Measurements from ENCODE around the gene DYNLT2B.

DNA sequence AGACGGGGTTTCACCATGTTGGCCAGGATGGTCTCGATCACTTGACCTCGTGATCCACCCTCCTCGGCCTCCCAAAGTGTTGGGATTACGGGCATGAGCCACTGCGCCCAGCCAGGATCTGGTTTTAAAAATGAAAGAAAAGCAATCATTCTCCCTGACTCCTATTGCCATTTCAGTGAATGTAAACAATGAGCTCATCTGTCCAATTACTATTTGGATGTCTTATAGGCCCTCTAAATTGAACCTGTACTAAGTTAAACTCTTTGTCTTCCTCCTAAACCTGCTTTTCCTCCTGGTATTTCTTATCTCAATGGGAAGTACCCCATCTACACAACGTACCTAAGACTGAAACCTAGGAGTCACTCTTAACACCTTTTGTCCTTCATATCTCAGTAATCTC lies 54.2 kb downstream of the DYNLT2B start:
- TF ChIP-seq, protein P1, sequence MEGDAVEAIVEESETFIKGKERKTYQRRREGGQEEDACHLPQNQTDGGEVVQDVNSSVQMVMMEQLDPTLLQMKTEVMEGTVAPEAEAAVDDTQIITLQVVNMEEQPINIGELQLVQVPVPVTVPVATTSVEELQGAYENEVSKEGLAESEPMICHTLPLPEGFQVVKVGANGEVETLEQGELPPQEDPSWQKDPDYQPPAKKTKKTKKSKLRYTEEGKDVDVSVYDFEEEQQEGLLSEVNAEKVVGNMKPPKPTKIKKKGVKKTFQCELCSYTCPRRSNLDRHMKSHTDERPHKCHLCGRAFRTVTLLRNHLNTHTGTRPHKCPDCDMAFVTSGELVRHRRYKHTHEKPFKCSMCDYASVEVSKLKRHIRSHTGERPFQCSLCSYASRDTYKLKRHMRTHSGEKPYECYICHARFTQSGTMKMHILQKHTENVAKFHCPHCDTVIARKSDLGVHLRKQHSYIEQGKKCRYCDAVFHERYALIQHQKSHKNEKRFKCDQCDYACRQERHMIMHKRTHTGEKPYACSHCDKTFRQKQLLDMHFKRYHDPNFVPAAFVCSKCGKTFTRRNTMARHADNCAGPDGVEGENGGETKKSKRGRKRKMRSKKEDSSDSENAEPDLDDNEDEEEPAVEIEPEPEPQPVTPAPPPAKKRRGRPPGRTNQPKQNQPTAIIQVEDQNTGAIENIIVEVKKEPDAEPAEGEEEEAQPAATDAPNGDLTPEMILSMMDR (conservative IDR thresholded peaks at IDR 0.05), result no peak
- TF ChIP-seq ZFX (IDR thresholded peaks at IDR 0.05), result no peak

All from C4-2B (cell line).